Mucosa of rectum (tissue), 2 donors: Measurements from ENCODE around the gene GLB1L3.

Experiments used
- H3K27ac ChIP-seq, 2 donors: one replicate each; pipeline ENCODE4 v1.7.0; 2013; ENCODE audit warnings: inconsistent platforms in 2 of 2, low read depth in 2 of 2, low read length in 2 of 2
- H3K27me3 ChIP-seq, 2 donors: one replicate each; pipeline ENCODE4 v1.7.0; 2013; ENCODE audit warnings: low read length in 2 of 2; ENCODE audit not compliant: control insufficient read depth in 2 of 2, insufficient read depth in 2 of 2
- H3K36me3 ChIP-seq, 2 donors: one replicate each; pipeline ENCODE4 v1.7.0; 2013; ENCODE audit warnings: low read length in 2 of 2; ENCODE audit not compliant: control insufficient read depth in 2 of 2, insufficient read depth in 2 of 2
- H3K4me1 ChIP-seq, 2 donors: one replicate each; pipeline ENCODE4 v1.7.0; 2013; ENCODE audit warnings: low read length in 2 of 2, mild to moderate bottlenecking in 1 of 2; ENCODE audit not compliant: control insufficient read depth in 2 of 2, insufficient read depth in 2 of 2
- H3K4me3 ChIP-seq, 2 donors: one replicate each; pipeline ENCODE4 v1.7.0; 2013; ENCODE audit warnings: low read length in 2 of 2
- H3K9ac ChIP-seq, 2 donors: one replicate each; pipeline ENCODE4 v1.7.0; 2013; ENCODE audit warnings: low read length in 2 of 2, low read depth in 1 of 2, mild to moderate bottlenecking in 1 of 2
- H3K9me3 ChIP-seq, 2 donors: one replicate each; pipeline ENCODE4 v1.7.0; 2013; ENCODE audit warnings: low read length in 2 of 2; ENCODE audit not compliant: control insufficient read depth in 2 of 2
- donor health status: healthy.
- donor health status: Normal muscosa, but diverticular disease.

Gene GLB1L3

DNA sequence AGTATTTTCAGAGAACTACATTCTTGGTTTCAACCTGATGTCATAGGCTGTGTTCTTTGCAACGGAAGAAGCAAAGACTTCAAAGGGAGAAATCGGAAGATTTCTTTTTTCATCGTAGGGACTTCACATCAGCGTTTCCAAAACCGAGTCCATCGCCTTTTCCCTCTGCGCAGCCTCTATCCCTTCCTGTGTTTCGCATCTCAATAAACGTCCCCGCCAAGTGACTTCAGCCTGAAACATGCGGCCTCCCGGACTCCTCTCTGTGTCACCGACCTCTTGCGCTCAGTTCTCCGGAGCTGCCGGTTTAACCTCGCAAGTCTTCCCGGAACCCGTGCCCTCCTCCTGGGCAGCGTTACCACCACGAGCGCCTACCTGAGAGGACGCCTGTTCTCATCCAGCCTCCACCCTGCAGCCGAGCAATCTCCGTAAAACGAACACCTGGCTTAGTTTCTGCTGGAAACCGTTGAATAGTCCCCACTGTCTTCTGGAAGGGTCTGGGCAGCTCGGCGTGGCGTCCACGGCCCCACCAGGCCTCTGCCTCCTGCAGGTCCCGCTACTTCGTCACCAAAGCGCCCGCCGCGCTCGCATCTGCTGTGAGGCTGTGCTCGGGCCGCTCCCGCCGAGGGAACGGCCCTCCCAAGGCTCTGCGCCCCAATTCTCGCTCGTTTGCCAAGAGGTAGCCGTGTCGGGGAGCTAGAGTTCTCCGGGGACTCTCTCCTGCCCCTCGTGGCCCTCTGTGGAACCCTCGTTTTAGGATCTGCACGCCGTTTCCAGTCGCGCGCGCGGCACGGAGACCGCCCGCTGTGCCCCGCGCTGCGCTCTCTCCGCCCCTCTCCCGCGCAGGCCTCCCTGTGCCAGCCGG, at the start of gene GLB1L3:
TSS of gene GLB1L3 (plus strand) at position 846 of the 862 bp plus-strand sequence. CDS start 362 bp downstream, outside the sequence.
- H3K4me3 ChIP-seq = peak within 1 kb of the TSS; percentile 35 to 61
- H3K27me3 ChIP-seq = peaks cover 42% of the 10 kb centered on the region in 2 donors
- H3K4me1 ChIP-seq = peaks cover 4 to 5% of the 10 kb centered on the region in 2 donors
- H3K27ac ChIP-seq = no peak within 1 kb of the TSS
- H3K9me3 ChIP-seq = peaks cover 0 to 2% of the 10 kb centered on the region in 2 donors
- no peak within 1 kb of the TSS for H3K9ac ChIP-seq
- no peaks in the 10 kb centered on the region for H3K36me3 ChIP-seq

- Histone ChIP-seq H3K9me3 (no peaks in the 10 kb centered on the region), H3K36me3 (peaks cover 0 to 2% of the 10 kb centered on the region in 2 donors), H3K4me1 (peaks cover 26 to 27% of the 10 kb centered on the region in 2 donors), H3K4me3 (no peak overlapping the region), H3K27me3 (no peaks in the 10 kb centered on the region), H3K27ac (no peak overlapping the region), H3K9ac (no peak overlapping the region)
These were observed 49.3 kb upstream of the GLB1L3 start for GRCh38 chr11:134226806-134227325.

- no peak overlapping the region for H3K27ac ChIP-seq
- H3K27me3 ChIP-seq = no peaks in the 10 kb centered on the region
- H3K36me3 ChIP-seq = peaks cover 0 to 2% of the 10 kb centered on the region in 2 donors
- H3K4me3 ChIP-seq = no peak overlapping the region
- no peak overlapping the region for H3K9ac ChIP-seq
- no peaks in the 10 kb centered on the region for H3K9me3 ChIP-seq
- H3K4me1 ChIP-seq = peaks cover 20 to 21% of the 10 kb centered on the region in 2 donors
These were observed 47.6 kb upstream of the GLB1L3 start for GRCh38 chr11:134228625-134229024.

GRCh38 chr11:134229126-134229790, 46.9 kb upstream of the GLB1L3 start:
- Histone ChIP-seq H3K4me1 (peaks cover 20 to 21% of the 10 kb centered on the region in 2 donors), H3K27me3 (no peaks in the 10 kb centered on the region), H3K9ac (no peak overlapping the region), H3K9me3 (no peaks in the 10 kb centered on the region), H3K4me3 (no peak overlapping the region), H3K27ac (no peak overlapping the region), H3K36me3 (peaks cover 0 to 2% of the 10 kb centered on the region in 2 donors)

DNA sequence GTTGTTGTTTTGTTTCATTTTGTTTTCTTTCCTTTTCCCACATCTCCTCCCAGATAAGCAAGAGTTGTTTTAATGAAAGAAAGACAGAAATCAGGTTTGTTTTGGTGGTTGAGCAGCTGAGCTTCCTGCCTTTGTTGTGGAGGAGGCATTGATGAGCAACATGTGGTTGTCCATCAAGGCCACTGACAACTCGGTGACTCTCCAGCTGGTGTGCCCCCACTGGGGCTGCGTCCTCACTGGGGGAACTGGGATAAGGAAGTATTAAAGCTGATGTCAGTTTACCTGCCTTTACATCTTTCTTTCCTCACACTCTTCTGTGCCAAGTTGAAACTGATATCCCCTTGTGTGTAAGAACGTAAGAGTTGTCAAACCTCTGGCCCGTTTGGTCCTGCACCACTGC, 45.8 kb upstream of the GLB1L3 start:
- Histone ChIP-seq H3K4me1 (peaks cover 19% of the 10 kb centered on the region in 2 donors), H3K9ac (peak overlapping the region in 1 of 2 donors; percentile 24), H3K27ac (no peak overlapping the region), H3K36me3 (peaks cover 9% of the 10 kb centered on the region in 2 donors), H3K27me3 (no peaks in the 10 kb centered on the region), H3K9me3 (no peaks in the 10 kb centered on the region), H3K4me3 (no peak overlapping the region)

DNA sequence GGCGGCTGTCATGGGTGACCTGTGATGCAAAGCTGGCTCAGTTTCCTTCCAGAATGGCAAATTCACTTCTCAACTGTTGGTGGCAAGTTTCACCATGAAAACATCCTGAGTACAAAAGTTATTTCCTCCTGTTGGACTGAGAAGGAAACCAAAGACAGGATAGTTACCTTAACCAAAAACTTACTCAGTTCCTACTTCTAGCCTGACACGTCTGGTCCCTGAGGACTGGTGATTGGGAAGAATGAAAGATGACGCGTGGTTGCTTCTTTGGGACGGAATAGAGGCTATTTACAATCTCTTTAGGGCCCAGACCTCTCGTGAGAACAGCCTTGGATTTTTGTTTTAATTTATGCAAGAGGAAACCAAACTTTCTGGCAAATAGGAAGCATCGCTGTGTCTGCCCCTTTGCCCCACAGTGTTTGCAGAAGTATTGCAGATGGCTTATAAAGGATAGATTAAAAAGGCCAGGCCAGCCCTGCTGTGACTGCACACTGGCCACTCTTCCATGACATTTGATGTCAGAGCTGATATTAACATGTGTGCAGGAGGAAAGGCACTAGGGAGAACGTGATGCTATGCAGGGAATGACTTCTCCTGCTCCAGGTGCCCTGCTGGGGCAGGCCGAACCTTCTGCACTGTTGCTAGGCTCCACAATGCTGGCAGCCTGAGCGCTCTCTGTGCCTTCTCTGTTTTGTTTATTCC, 44.1 kb upstream of the GLB1L3 start:
- Histone ChIP-seq H3K4me3 (no peak overlapping the region), H3K9ac (no peak overlapping the region), H3K9me3 (no peaks in the 10 kb centered on the region), H3K36me3 (peaks cover 17 to 19% of the 10 kb centered on the region in 2 donors), H3K27me3 (no peaks in the 10 kb centered on the region), H3K4me1 (peaks cover 4 to 5% of the 10 kb centered on the region in 2 donors), H3K27ac (no peak overlapping the region)

DNA sequence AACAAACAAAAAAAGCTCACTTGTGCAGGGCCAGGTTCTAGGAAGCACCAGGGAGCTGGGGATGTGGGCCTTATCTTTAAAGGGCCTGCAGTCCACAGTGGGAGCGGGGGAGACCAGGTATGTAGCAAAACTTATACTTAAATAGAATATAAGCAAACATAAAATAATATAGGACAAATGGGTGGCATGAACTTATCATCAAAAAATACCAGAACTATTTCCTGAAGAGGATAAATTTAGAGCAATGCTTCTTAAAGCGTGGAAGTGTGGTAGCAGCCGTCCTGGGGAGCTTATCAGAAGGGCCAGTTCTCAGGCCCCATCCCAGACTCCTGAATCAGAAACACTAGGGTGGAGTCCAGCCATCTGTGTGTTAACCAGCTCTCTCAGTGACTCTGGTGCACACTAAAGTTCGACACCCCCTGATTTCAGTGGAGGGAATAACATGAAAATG, 42.4 kb upstream of the GLB1L3 start:
- Histone ChIP-seq H3K9me3 (no peaks in the 10 kb centered on the region), H3K36me3 (peaks cover 24 to 26% of the 10 kb centered on the region in 2 donors), H3K27me3 (no peaks in the 10 kb centered on the region), H3K9ac (no peak overlapping the region), H3K4me1 (peaks cover 2 to 5% of the 10 kb centered on the region in 2 donors), H3K4me3 (no peak overlapping the region), H3K27ac (no peak overlapping the region)

GRCh38 chr11:134235399-134235798, 40.8 kb upstream of the GLB1L3 start:
- H3K4me3 ChIP-seq = no peak overlapping the region
- H3K27ac ChIP-seq = no peak overlapping the region
- H3K9me3 ChIP-seq = no peaks in the 10 kb centered on the region
- H3K4me1 ChIP-seq = peaks cover 2 to 3% of the 10 kb centered on the region in 2 donors
- H3K36me3 ChIP-seq = peaks cover 37 to 39% of the 10 kb centered on the region in 2 donors
- no peak overlapping the region for H3K9ac ChIP-seq
- H3K27me3 ChIP-seq = no peaks in the 10 kb centered on the region

GRCh38 chr11:134236834-134237556, 39.2 kb upstream of the GLB1L3 start:
- H3K36me3 ChIP-seq = peaks cover 45 to 52% of the 10 kb centered on the region in 2 donors
- H3K9ac ChIP-seq = no peak overlapping the region

More at GRCh38 chr11:134236834-134237556, 39.2 kb upstream of the GLB1L3 start:
- Histone ChIP-seq H3K9me3 (no peaks in the 10 kb centered on the region), H3K4me3 (no peak overlapping the region), H3K4me1 (peaks cover 0 to 2% of the 10 kb centered on the region in 2 donors), H3K27me3 (no peaks in the 10 kb centered on the region), H3K27ac (no peak overlapping the region)
